Measurements from ENCODE around the gene SFXN5. TPM values are rescaled to one million over a fixed set of nuclear protein-coding genes. Genes with fewer than 3 reads are reported as not detected.

Gene SFXN5
- total RNA-seq, 2 donors from 2014 or later, result 12.8 to 23.2 TPM

GRCh38 chr2:72974436-72974754 is 97.1 kb downstream of the SFXN5 start:
- WGBS, result 72% methylated on average over 2 of the region's 2 CpGs
- no peaks in the 10 kb centered on the region for H3K36me3 ChIP-seq
- no peak overlapping the region for H3K4me3 ChIP-seq
- intact Hi-C loops (cut with DNase I), result no loop called here
- no peaks in the 10 kb centered on the region for H3K4me1 ChIP-seq (replicated peaks)
- no peak for DNase-seq (ENCODE audit: low spot score)
- no peaks in the 10 kb centered on the region for H3K9me3 ChIP-seq
- no peak for TF ChIP-seq POLR2A (IDR thresholded peaks at IDR 0.05)
- TF ChIP-seq POLR2AphosphoS5 (IDR thresholded peaks at IDR 0.05), result no peak
- no peak for TF ChIP-seq CTCF (IDR thresholded peaks at IDR 0.05)
- no peak overlapping the region for H3K27ac ChIP-seq
- H3K27me3 ChIP-seq (replicated peaks; ENCODE audit: insufficient read depth), result no peaks in the 10 kb centered on the region

GRCh38 chr2:72973566-72974435 is 97.7 kb downstream of the SFXN5 start:
- no peak for DNase-seq (ENCODE audit: low spot score)
- Histone ChIP-seq H3K36me3 (no peaks in the 10 kb centered on the region), H3K27me3 (replicated peaks; ENCODE audit: insufficient read depth) (no peaks in the 10 kb centered on the region), H3K4me1 (replicated peaks) (no peaks in the 10 kb centered on the region), H3K9me3 (no peaks in the 10 kb centered on the region), H3K27ac (no peak overlapping the region), H3K4me3 (no peak overlapping the region)
- TF ChIP-seq CTCF (IDR thresholded peaks at IDR 0.05), result peak in 3 of 4 experiments; percentile 34 to 56 (median 34)
- TF ChIP-seq POLR2A (IDR thresholded peaks at IDR 0.05), result no peak
- intact Hi-C loops (cut with DNase I), result no loop called here
- 66% methylated on average over 12 of the region's 12 CpGs for WGBS

- intact Hi-C loops (cut with DNase I), result no loop called here
- Histone ChIP-seq H3K9me3 (no peaks in the 10 kb centered on the region), H3K4me1 (replicated peaks) (no peaks in the 10 kb centered on the region), H3K27ac (no peak overlapping the region), H3K27me3 (replicated peaks; ENCODE audit: insufficient read depth) (no peaks in the 10 kb centered on the region), H3K4me3 (no peak overlapping the region), H3K36me3 (no peaks in the 10 kb centered on the region)
- TF ChIP-seq POLR2AphosphoS5 (IDR thresholded peaks at IDR 0.05) (no peak), CTCF (IDR thresholded peaks at IDR 0.05) (no peak), POLR2A (IDR thresholded peaks at IDR 0.05) (no peak)
- DNase-seq (ENCODE audit: low spot score), result no peak
- WGBS, result 94% methylated on average over 8 of the region's 8 CpGs
These were observed 98.4 kb downstream of the SFXN5 start for GRCh38 chr2:72973137-72973535.

- H3K9me3 ChIP-seq, result no peaks in the 10 kb centered on the region
- WGBS, result 91% methylated on average over 12 of the region's 12 CpGs
- TF ChIP-seq POLR2A (IDR thresholded peaks at IDR 0.05), result no peak
- TF ChIP-seq CTCF (IDR thresholded peaks at IDR 0.05), result no peak
- no peak for TF ChIP-seq POLR2AphosphoS5 (IDR thresholded peaks at IDR 0.05)
- no peaks in the 10 kb centered on the region for H3K27me3 ChIP-seq (replicated peaks; ENCODE audit: insufficient read depth)
- DNase-seq (ENCODE audit: low spot score), result no peak
- no peak overlapping the region for H3K4me3 ChIP-seq
- intact Hi-C loops (cut with DNase I), result no loop called here
- no peak overlapping the region for H3K27ac ChIP-seq
- H3K4me1 ChIP-seq (replicated peaks), result no peaks in the 10 kb centered on the region
- no peaks in the 10 kb centered on the region for H3K36me3 ChIP-seq
These were observed 99.0 kb downstream of the SFXN5 start for GRCh38 chr2:72972352-72973136.

Data from prostate gland (tissue), 2 donors.